ENCODE results near the gene FNDC3B. TPM values are rescaled to one million over a fixed set of nuclear protein-coding genes. Genes with fewer than 3 reads are reported as not detected.

The FNDC3B gene
- total RNA-seq, 4 donors from 2014 or later, result 131 to 179 (median 170) TPM

DNA sequence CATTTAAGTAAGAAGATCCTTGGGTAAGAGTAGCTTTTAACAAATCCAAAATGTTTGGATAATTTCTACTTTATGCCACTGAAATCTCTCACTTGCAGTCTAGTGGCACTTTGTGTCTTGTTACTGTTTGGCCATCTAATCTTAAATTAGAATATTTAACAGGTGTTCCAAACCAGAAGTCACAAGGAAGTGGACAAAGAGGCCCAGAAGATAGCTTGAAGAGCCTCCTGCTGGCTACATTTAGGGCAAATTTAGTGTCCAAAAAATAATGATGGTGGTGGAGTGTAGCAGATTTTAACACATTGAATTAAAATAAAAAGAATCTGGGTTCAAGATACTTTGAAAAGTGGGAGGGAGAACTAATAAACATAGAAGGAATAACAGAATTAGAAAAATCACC lies 236.7 kb downstream of the FNDC3B start:
- TF ChIP-seq, protein P1, sequence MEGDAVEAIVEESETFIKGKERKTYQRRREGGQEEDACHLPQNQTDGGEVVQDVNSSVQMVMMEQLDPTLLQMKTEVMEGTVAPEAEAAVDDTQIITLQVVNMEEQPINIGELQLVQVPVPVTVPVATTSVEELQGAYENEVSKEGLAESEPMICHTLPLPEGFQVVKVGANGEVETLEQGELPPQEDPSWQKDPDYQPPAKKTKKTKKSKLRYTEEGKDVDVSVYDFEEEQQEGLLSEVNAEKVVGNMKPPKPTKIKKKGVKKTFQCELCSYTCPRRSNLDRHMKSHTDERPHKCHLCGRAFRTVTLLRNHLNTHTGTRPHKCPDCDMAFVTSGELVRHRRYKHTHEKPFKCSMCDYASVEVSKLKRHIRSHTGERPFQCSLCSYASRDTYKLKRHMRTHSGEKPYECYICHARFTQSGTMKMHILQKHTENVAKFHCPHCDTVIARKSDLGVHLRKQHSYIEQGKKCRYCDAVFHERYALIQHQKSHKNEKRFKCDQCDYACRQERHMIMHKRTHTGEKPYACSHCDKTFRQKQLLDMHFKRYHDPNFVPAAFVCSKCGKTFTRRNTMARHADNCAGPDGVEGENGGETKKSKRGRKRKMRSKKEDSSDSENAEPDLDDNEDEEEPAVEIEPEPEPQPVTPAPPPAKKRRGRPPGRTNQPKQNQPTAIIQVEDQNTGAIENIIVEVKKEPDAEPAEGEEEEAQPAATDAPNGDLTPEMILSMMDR (IDR thresholded peaks at IDR 0.05; ENCODE audit: low read depth), result no peak

DNA sequence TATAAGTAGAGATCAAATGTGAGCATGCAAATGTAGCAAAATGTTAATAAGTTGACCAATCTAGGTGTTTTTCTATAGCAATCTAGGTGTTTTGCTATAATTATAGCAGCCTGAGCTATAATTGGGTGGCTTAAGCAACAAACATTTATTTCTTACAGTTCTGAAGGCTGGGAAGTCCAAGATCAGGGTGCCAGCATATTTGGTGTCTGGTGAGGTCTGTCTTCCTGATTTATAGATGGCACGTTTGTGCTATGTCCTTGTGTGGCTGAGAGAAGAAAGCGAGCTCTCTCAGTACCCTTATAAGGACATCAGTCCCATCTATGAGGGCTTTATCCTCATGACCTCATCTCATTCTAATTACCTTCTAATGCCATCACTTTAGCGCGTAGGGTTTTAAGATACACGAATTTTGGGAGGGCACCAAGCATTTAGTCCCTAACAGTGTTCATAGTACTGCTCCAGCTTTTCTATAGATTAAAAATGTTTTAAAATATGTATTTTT lies 237.8 kb downstream of the FNDC3B start:
- TF ChIP-seq, protein P1 (IDR thresholded peaks at IDR 0.05; ENCODE audit: low read depth), result no peak

DNA sequence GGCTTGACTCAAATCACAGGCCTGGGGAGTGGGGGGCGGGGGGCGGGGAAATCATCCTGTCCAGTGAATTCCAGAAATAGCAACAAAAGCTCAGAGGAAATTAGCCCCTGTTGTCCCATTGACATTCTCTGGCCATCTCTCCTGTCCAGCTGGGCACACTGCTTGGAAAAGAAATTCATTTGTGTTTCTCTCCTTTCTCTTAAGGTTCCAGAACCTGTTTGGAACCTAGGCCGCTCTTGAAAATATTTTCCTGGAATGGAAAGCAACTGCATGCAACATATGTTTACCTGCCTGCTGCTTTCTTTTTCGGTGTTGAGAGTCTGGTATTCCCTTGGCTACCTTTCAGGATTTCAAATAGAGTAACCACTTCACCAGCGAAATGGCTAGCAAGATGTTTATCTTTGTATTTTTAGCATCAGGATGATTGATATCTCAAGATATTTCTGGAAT lies 239.8 kb downstream of the FNDC3B start:
- TF ChIP-seq, protein P1 (IDR thresholded peaks at IDR 0.05; ENCODE audit: low read depth), result no peak

DNA sequence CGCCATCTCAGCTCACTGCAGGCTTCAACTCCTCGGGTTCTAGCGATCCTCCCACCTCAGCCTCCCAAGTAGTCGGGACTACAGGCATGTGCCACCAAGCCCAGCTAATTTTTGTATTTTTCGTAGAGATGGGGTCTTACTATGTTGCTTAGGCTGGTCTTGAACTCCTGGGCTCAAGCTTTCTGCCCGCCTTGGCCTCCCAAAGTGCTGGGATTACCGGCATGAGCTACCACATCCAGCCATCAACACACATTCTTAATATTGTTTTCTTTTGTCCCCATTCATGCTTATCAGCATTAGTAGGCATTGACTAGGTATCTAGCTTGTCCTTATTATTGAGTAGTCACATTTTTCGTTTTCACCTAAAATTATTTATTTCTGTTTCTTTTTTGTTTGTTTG lies 240.6 kb downstream of the FNDC3B start:
- TF ChIP-seq, protein P1 (IDR thresholded peaks at IDR 0.05; ENCODE audit: low read depth), result no peak

DNA sequence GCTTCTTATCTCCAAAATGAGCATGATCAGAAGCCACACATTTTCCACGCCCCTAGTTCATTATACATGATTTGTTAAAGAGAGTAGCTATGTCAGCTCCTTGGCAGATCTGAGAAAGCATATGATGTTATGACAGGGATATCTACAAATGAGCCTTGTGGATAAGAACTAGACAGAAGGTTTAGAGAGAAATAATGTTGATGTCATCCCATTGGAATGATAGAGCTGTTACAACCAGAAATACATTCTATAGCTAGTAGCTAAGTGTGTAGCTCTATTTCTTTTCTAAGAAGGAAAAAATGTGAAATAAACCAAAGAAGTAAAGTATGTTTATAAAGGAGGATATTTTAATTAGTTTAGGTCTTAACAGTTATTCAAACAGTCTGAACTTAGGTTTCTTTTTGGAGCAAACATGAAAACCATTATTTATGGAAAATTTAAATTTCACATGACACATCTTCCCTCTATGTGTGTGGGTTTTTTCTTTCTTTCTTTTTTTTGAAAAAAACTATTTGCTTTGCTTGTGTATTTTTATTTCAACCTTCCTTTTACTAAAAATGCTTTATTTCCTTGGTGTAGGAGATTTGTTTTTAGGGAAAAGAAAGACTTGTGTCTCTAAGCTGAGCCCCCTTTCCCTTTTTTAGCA lies 241.2 kb downstream of the FNDC3B start:
- TF ChIP-seq, protein P1 (IDR thresholded peaks at IDR 0.05; ENCODE audit: low read depth), result no peak

DNA sequence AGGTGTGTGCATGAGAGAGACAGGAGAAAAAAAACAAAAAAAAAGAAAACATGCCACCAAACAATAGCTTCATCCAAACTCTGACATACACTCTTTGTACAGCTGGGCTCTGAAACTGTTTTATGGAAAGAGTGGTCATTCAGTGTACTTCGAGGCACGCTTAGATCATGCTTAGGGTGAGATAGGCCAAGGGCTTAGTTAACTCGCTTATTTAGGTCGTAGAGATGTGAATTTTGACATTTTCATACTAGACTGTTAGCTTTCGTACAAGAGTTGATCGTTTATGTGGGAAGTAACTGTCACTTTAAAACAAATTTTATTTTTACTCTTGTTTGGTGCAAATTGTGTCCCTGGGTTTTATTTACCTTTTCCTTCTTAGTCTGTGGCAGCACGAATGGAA lies 242.5 kb downstream of the FNDC3B start:
- TF ChIP-seq, protein P1 (IDR thresholded peaks at IDR 0.05; ENCODE audit: low read depth), result no peak

DNA sequence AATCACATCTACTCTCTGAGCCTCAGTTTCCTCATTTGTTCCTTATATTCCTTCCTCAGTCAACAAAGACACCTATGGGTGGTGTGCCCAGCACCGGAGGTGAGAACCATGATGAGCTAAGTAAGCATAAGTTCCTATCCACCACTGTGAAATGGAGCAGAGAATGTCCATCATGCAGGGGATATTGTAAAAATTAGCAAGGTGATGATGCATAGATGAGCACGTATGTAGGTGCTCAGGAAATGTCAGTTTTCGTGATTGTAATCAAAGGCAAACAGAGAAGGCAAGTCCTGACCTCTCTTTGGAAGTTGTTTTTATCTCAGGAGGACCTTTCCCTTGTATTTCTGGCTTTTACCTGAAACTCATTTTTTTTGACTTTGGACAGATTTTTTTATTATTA lies 243.5 kb downstream of the FNDC3B start:
- TF ChIP-seq, protein P1 (IDR thresholded peaks at IDR 0.05; ENCODE audit: low read depth), result no peak
